Heart right ventricle (tissue), 16 donors: ENCODE results near the gene SLC16A3. TPM values are rescaled to one million over a fixed set of nuclear protein-coding genes. Genes with fewer than 3 reads are reported as not detected.

ENCODE experiments used
- ATAC-seq, 8 donors: fragments of 200-7000 bp; cut with Tn5 transposase; one replicate each; pipeline ENCODE4 v1.9.1; 2020; ENCODE audit warnings: mild to moderate bottlenecking in 8 of 8, moderate library complexity in 8 of 8, moderate number of reproducible peaks in 1 of 8
- DNase-seq, 2 donors: peaks; one replicate each; pipeline ENCODE4 v3.0.0-alpha.2; 2020
- H3K27ac ChIP-seq, 10 donors: fragments of 200-600 bp; sonication (generic) in 2 of 10; one replicate each; pipeline versions ENCODE4 v1.5.0 to v1.8.0; 2020 to 2022; ENCODE audit warnings: mild to moderate bottlenecking in 3 of 10
- H3K27me3 ChIP-seq, 7 donors: fragments of 200-600 bp; one replicate each; pipeline ENCODE4 v1.8.0; 2021 to 2022; ENCODE audit warnings: mild to moderate bottlenecking in 2 of 7
- H3K36me3 ChIP-seq, 9 donors: fragments of 200-600 bp; sonication (generic) in 1 of 9; one replicate each; pipeline versions ENCODE4 v1.5.0 to v1.8.0; 2020 to 2022; ENCODE audit warnings: mild to moderate bottlenecking in 2 of 9
- H3K4me1 ChIP-seq, 9 donors: fragments of 200-600 bp; sonication (generic) in 1 of 9; one replicate each; pipeline versions ENCODE4 v1.5.0 to v1.8.0; 2020 to 2022; ENCODE audit warnings: mild to moderate bottlenecking in 4 of 9
- H3K4me3 ChIP-seq, 10 donors: fragments of 200-600 bp; sonication (generic) in 2 of 10; one replicate each; pipeline versions ENCODE4 v1.5.0 to v1.8.0; 2020 to 2022; ENCODE audit warnings: mild to moderate bottlenecking in 7 of 10, moderate library complexity in 2 of 10
- H3K9me3 ChIP-seq, 11 donors: fragments of 200-600 bp in 10 of 11; sonication (generic) in 2 of 11; one replicate each; pipeline versions ENCODE4 v1.5.0 to v1.8.0; 2013 to 2022; ENCODE audit warnings: mild to moderate bottlenecking in 2 of 11, control low read depth in 1 of 11, moderate library complexity in 1 of 11
- CTCF ChIP-seq, 9 donors: fragments of 200-600 bp; sonication (generic) in 2 of 9; IDR thresholded peaks; one replicate each; pipeline versions ENCODE4 v1.5.0 to v1.8.0; 2021 to 2022; ENCODE audit warnings: antibody characterized with exemption in 9 of 9, mild to moderate bottlenecking in 5 of 9, moderate library complexity in 1 of 9
- WGBS, 2 donors: extraction: QIAGEN DNeasy Blood & Tissue Kit; methylation state at CpG; one replicate each; pipeline ENCODE4 v1.1.7; 2013; ENCODE audit warnings: inconsistent platforms in 1 of 2; 5-methylcytosine and 5-hydroxymethylcytosine counted together
- intact Hi-C, 10 donors: fragments of 100-400 bp; cut with DNase I; formaldehyde crosslinking; loops; one replicate each; pipeline versions ENCODE4 v1.11.1 to v1.14.2; 2022
- polyA plus RNA-seq, 2 donors: library from polyadenylated mRNA; stranded (reverse); fragments of 200-250 nt; gene quantifications; one replicate each; pipeline ENCODE4 v1.2.3, GENCODE V29; 2013
- total RNA-seq, 10 donors: library from RNA; stranded (reverse); fragmentation: NEBNext Ultra II Directional in 3 of 10; extraction: Animal tissue kit (Norgen Biotek cat#: 25700) in 3 of 10; gene quantifications; one replicate each; pipeline versions ENCODE4 v1.2.1 to v1.2.4, GENCODE V29; 2021 to 2023
- donor health status: Arrhythmogenic right ventricular cardiomyopathy.
- donor health status: ischemic (EF 13 %, LVEDD 7.1; RV severe dilation, severe dysfunction).
- donor health status: healthy with polysubstance abuse.
- donor health status: DM: no; HTN: yes; CAD: no.
- donor health status: DM: no; HTN: no; CAD: no.
- donor health status: ischemic (EF 25% LVEDD 6.9; RV normal size, moderate dysfunction).
- donor health status: ischemic (EF 25% LVEDD 5.7; RV mildly dilated, moderate dysfunction).
- donor health status: healthy.
- donor health status: DM: yes; HTN: yes; CAD: no.
- donor health status: Ischemic cardiomyopathy.
- donor health status: ischemic (EF 35%, LVEDD 5.7; RV mildly dilated, moderate dysfunction).
- donor health status: nonischemic (EF 11% LVEDD 7.7; RV severe dilation, severe dysfunction).
- donor health status: DM: yes; HTN: yes; CAD: no.
- donor health status: PGD.
- donor health status: ischemic (EF 29% LVEDD 5.4; RV normal size, mild dysfunction).
- donor health status: nonischemic (EF 23%, LVEDD 6.1; RV moderate dilation, normal function).

SLC16A3 gene
- total and polyA plus RNA-seq, 12 donors = 4.8 to 65.3 (median 10.1) TPM

GRCh38 chr17:82236142-82236971, 7.5 kb downstream of the SLC16A3 start:
- TF ChIP-seq CTCF (IDR thresholded peaks at IDR 0.05) = peak; percentile 76 to 92 (median 87)
- Histone ChIP-seq H3K27ac (peak overlapping the region in 2 of 10 donors; percentile 45 to 51), H3K36me3 (peaks cover 0 to 66% (median 0%) of the 10 kb centered on the region in 9 donors), H3K4me3 (no peak overlapping the region), H3K27me3 (no peaks in the 10 kb centered on the region), H3K9me3 (no peaks in the 10 kb centered on the region), H3K4me1 (peaks cover 53 to 98% (median 63%) of the 10 kb centered on the region in 9 donors)
- 46 to 48% methylated on average over 39 to 44 of the region's 44 CpGs for WGBS, 2 donors
- DNase-seq (peak in 1 of 2 donors; percentile 67), ATAC-seq (peak in 5 of 8 donors; percentile 0 to 10 (median 4))
- intact Hi-C loops = loop anchor here in 7 of 10 donors (2.0 to 10.0 kb wide), 4 partner anchors 36 to 88 kb away; partner anchors contain the start of gene CSNK1D (in 2 of the 7)

DNA sequence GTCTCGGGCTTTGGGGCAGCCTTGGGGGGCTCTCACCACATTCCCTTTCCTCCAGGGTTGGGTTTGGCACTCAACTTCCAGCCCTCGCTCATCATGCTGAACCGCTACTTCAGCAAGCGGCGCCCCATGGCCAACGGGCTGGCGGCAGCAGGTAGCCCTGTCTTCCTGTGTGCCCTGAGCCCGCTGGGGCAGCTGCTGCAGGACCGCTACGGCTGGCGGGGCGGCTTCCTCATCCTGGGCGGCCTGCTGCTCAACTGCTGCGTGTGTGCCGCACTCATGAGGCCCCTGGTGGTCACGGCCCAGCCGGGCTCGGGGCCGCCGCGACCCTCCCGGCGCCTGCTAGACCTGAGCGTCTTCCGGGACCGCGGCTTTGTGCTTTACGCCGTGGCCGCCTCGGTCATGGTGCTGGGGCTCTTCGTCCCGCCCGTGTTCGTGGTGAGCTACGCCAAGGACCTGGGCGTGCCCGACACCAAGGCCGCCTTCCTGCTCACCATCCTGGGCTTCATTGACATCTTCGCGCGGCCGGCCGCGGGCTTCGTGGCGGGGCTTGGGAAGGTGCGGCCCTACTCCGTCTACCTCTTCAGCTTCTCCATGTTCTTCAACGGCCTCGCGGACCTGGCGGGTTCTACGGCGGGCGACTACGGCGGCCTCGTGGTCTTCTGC, 8.4 kb downstream of the SLC16A3 start:
- WGBS, 2 donors = 95% methylated on average over 58 to 59 of the region's 59 CpGs
- no peak for TF ChIP-seq CTCF (IDR thresholded peaks at IDR 0.05)
- ATAC-seq = no peak
- Histone ChIP-seq H3K4me1 (peaks cover 52 to 98% (median 63%) of the 10 kb centered on the region in 9 donors), H3K27ac (no peak overlapping the region), H3K36me3 (peaks cover 0 to 66% (median 0%) of the 10 kb centered on the region in 9 donors), H3K27me3 (no peaks in the 10 kb centered on the region), H3K4me3 (no peak overlapping the region), H3K9me3 (no peaks in the 10 kb centered on the region)
- intact Hi-C loops = loop anchor here in 7 of 10 donors (2.0 to 10.0 kb wide), 4 partner anchors 35 to 88 kb away; partner anchors contain the start of gene CSNK1D (in 2 of the 7)
- DNase-seq = peak in 1 of 2 donors; percentile 16

DNA sequence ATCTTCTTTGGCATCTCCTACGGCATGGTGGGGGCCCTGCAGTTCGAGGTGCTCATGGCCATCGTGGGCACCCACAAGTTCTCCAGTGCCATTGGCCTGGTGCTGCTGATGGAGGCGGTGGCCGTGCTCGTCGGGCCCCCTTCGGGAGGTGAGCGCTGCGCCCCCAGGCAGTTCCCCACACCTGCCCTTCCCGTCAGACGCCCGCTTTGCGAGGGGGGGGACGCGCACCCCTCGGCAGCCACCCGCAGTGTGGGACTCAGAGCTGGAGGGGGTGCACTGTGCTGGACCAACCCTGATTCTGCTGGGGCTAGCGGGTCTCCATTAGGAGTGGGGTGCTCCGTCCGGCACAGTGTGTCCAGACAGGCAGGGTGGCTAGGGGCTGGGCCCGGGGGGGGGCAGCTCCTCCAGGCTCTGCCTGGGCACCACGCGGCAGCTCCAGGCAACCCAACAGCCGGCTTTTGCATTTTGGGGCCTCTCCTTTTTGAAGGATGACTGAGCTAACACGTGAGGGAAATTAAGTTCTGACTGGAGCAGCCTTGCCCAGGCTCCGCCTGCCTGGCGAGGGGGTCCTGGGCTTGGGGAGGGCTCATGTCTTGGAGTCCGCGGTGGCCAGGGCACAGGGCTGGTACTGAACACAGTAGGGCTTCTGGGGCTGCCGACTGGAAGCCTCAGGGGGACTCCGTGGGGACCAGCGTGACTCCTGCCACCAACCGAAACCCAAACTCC, 9.1 kb downstream of the SLC16A3 start:
- 77% methylated on average over 34 of the region's 34 CpGs for WGBS, 2 donors
- peak overlapping the region in 4 of 10 donors; percentile 10 to 37 (median 18) for H3K4me3 ChIP-seq
- DNase-seq = no peak

More for the DNA sequence above, 9.1 kb downstream of the SLC16A3 start:
- H3K27me3 ChIP-seq = no peaks in the 10 kb centered on the region
- intact Hi-C loops = loop anchor here in 7 of 10 donors (2.0 to 10.0 kb wide), 4 partner anchors 34 to 87 kb away; partner anchors contain the start of gene CSNK1D (in 2 of the 7)
- H3K36me3 ChIP-seq = peaks cover 0 to 73% (median 0%) of the 10 kb centered on the region in 9 donors
- TF ChIP-seq CTCF (IDR thresholded peaks at IDR 0.05) = no peak
- peak overlapping the region in 9 of 10 donors; percentile 33 to 84 (median 62) for H3K27ac ChIP-seq
- peaks cover 51 to 98% (median 65%) of the 10 kb centered on the region in 9 donors for H3K4me1 ChIP-seq
- ATAC-seq = no peak
- H3K9me3 ChIP-seq = no peaks in the 10 kb centered on the region
